Measurements from ENCODE around the gene TIMELESS. TPM values are rescaled to one million over a fixed set of nuclear protein-coding genes. Genes with fewer than 3 reads are reported as not detected.
A peak's percentile ranks its signal among the peaks of the same experiment; 100 is the strongest.

TIMELESS gene
- total and polyA plus RNA-seq, 9 of the 15 experiments (the other 6 are each of a cell fraction or from before 2014, with no cell fraction given) = 11.9 to 59.2 (median 35.8) TPM

DNA sequence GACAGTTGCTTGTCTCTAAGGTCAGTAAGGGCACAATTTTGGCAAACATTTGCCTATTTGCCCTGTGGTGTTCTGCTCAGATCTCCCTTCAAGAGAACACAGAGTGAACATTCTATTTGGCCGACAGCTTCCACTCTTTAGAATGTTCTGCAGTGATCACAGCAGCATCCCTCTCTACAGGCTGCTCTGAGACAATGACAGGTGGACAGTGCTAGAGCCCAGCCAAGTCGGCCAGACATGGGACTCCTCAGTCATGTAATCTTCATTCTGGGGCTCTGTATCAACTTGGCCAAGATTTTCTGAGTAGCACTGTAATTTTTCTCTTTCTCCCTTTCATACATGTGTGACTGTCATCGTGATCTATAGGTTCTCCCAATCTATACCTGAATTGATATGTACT lies 34.8 kb downstream of the TIMELESS start:
- no TSS peak for BruUV-seq (replicated peaks)
- H2AFZ ChIP-seq (ENCODE audit: low read depth, low read length) = no peak overlapping the region
- H3K4me1 ChIP-seq (replicated peaks in 1 of 2; ENCODE audit: control insufficient read depth in 2 of 2, insufficient read depth in 2 of 2, low read length in 2 of 2) = peaks cover 0 to 8% of the 10 kb centered on the region in 2 experiments; a peak in 1 of 5 replicates
- H4K20me1 ChIP-seq (replicated peaks; ENCODE audit: control insufficient read depth, insufficient read depth, low read length) = no peaks in the 10 kb centered on the region
- intact Hi-C loops (cut with micrococcal nuclease) (no loop called here), in situ Hi-C loops (cut with MboI) (no loop called here)
- DNase-seq (ENCODE audit: extremely low read depth in 1 of 4, low spot score in 3 of 4) (no peak), ATAC-seq (peak; percentile 11; the same call in 2 of the 3 replicates), FAIRE-seq (no peak)
- WGBS (ENCODE audit: insufficient coverage, low coverage, missing lambda C conversion rate) = 78% methylated on average over 3 of the region's 3 CpGs
- POLR2A ChIA-PET = interaction anchor here (0.6 to 1.3 kb wide), 3 partner anchors 29 to 487 kb away, joined by 3 read pairs; no protein-coding TSS in a partner anchor
- H3K9me3 ChIP-seq (replicated peaks; ENCODE audit: control insufficient read depth, insufficient read depth, low read depth, low read length) = no peaks in the 10 kb centered on the region
- no peaks in the 10 kb centered on the region for H3K9me1 ChIP-seq (ENCODE audit: control insufficient read depth, insufficient read depth, low read length)
- CTCF ChIA-PET (ENCODE audit: low intra/inter-chr PET ratio) = no interaction called here
- H3K36me3 ChIP-seq (ENCODE audit: control insufficient read depth, insufficient read depth, low read length) = peaks cover 51% of the 10 kb centered on the region
- H3K4me2 ChIP-seq (ENCODE audit: insufficient read depth, low read length) = no peak overlapping the region
- H3K9ac ChIP-seq (ENCODE audit: insufficient read depth in 1 of 2, low read depth in 2 of 2, low read length in 2 of 2) = no peak overlapping the region
- H3K4me3 ChIP-seq = no peak overlapping the region
- H3K27me3 ChIP-seq (ENCODE audit: control insufficient read depth in 2 of 2, insufficient read depth in 2 of 2, low read length in 2 of 2) = no peaks in the 10 kb centered on the region
- no peak overlapping the region for H3K27ac ChIP-seq (ENCODE audit: extremely low read depth, low read depth, low read length)
- H3K79me2 ChIP-seq (ENCODE audit: control insufficient read depth, insufficient read depth, low read length) = no peaks in the 10 kb centered on the region
- TF ChIP-seq DLX4 (CRISPR knock-in tag; IDR thresholded peaks at IDR 0.05) (no peak), HOXB6 (CRISPR knock-in tag; IDR thresholded peaks at IDR 0.05; ENCODE audit: borderline replicate concordance) (no peak), CREB1 (IDR thresholded peaks at IDR 0.05) (no peak), CREB1 (CRISPR knock-in tag; IDR thresholded peaks at IDR 0.05) (no peak), SLC30A9 (CRISPR knock-in tag; IDR thresholded peaks at IDR 0.05) (no peak), TFE3 (CRISPR knock-in tag; IDR thresholded peaks at IDR 0.05) (no peak), RREB1 (CRISPR knock-in tag; IDR thresholded peaks at IDR 0.05) (no peak), FOXP1 (CRISPR knock-in tag; IDR thresholded peaks at IDR 0.05) (no peak), MCM3 (IDR thresholded peaks at IDR 0.05) (no peak), U2AF1 (optimal IDR thresholded peaks at IDR 0.05; ENCODE audit: low read depth, low read length) (no peak), NCOA6 (IDR thresholded peaks at IDR 0.05) (no peak), SNRNP70 (optimal IDR thresholded peaks at IDR 0.05; ENCODE audit: low read depth, low read length) (no peak), MIER1 (IDR thresholded peaks at IDR 0.05; ENCODE audit: low read depth) (no peak)
